Activated T-helper 17 cell treated with anti-CD3 and anti-CD28 coated beads, Interleukin-2, amount 50 U/mL, for 72 hours (primary cell): ENCODE results near the gene ZDHHC17. TPM values are rescaled to one million over a fixed set of nuclear protein-coding genes. Genes with fewer than 3 reads are reported as not detected.

ENCODE experiments used
- ATAC-seq: fragments of 150-1000 bp; cut with Tn5 transposase; replicated peaks from 2 replicates; pipeline ENCODE4 v1.10.0; 2021; ENCODE audit warnings: mild to moderate bottlenecking, moderate library complexity
- H3K27ac Mint-ChIP-seq: one replicate; pipeline ENCODE4 v1.8.0; 2022; ENCODE audit warnings: mixed read lengths
- H3K27me3 Mint-ChIP-seq: one replicate; pipeline ENCODE4 v1.8.0; 2022; ENCODE audit warnings: mixed read lengths
- H3K36me3 Mint-ChIP-seq: one replicate; pipeline ENCODE4 v1.8.0; 2022; ENCODE audit warnings: low read depth, mild to moderate bottlenecking, mixed read lengths
- H3K4me1 Mint-ChIP-seq: one replicate; pipeline ENCODE4 v1.8.0; 2022; ENCODE audit warnings: mixed read lengths
- H3K4me3 Mint-ChIP-seq: one replicate; pipeline ENCODE4 v1.8.0; 2022; ENCODE audit warnings: mild to moderate bottlenecking, mixed read lengths
- H3K9me3 Mint-ChIP-seq: one replicate; pipeline ENCODE4 v1.8.0; 2022; ENCODE audit warnings: mixed read lengths
- total RNA-seq, 2 donors: library from RNA; stranded (reverse); gene quantifications; one replicate each; pipeline ENCODE4 v1.2.3, GENCODE V29; 2022

The ZDHHC17 gene
- total RNA-seq, 2 donors from 2014 or later: 26.4 to 48.2 TPM

GRCh38 chr12:76888775-76889174, 124.9 kb downstream of the ZDHHC17 start:
- H3K4me3 Mint-ChIP-seq: no peak overlapping the region
- no peak for ATAC-seq

GRCh38 chr12:76890151-76891143, 126.5 kb downstream of the ZDHHC17 start:
- peaks cover 22% of the 10 kb centered on the region for H3K27me3 Mint-ChIP-seq
- no peak for ATAC-seq
- H3K4me3 Mint-ChIP-seq: no peak overlapping the region
- H3K9me3 Mint-ChIP-seq: no peaks in the 10 kb centered on the region
- H3K4me1 Mint-ChIP-seq: no peaks in the 10 kb centered on the region
- no peaks in the 10 kb centered on the region for H3K36me3 Mint-ChIP-seq
- no peak overlapping the region for H3K27ac Mint-ChIP-seq

More at GRCh38 chr12:76888775-76889174, 124.9 kb downstream of the ZDHHC17 start:
- Mint-ChIP-seq H3K4me1 (no peaks in the 10 kb centered on the region), H3K36me3 (no peaks in the 10 kb centered on the region), H3K9me3 (no peaks in the 10 kb centered on the region), H3K27me3 (peaks cover 27% of the 10 kb centered on the region), H3K27ac (no peak overlapping the region)

GRCh38 chr12:76891609-76892008, 127.7 kb downstream of the ZDHHC17 start:
- H3K9me3 Mint-ChIP-seq: no peaks in the 10 kb centered on the region
- no peaks in the 10 kb centered on the region for H3K4me1 Mint-ChIP-seq
- peaks cover 18% of the 10 kb centered on the region for H3K27me3 Mint-ChIP-seq
- H3K36me3 Mint-ChIP-seq: no peaks in the 10 kb centered on the region
- H3K27ac Mint-ChIP-seq: no peak overlapping the region
- H3K4me3 Mint-ChIP-seq: no peak overlapping the region
- no peak for ATAC-seq

- no peaks in the 10 kb centered on the region for H3K9me3 Mint-ChIP-seq
- no peak for ATAC-seq
- no peak overlapping the region for H3K27ac Mint-ChIP-seq
- H3K4me1 Mint-ChIP-seq: no peaks in the 10 kb centered on the region
- H3K36me3 Mint-ChIP-seq: no peaks in the 10 kb centered on the region
- no peak overlapping the region for H3K4me3 Mint-ChIP-seq
- peaks cover under 1% of the 10 kb centered on the region for H3K27me3 Mint-ChIP-seq
Measured at GRCh38 chr12:76895796-76896195, 131.9 kb downstream of the ZDHHC17 start.

GRCh38 chr12:76896274-76896673, 132.4 kb downstream of the ZDHHC17 start:
- Mint-ChIP-seq H3K27me3 (no peaks in the 10 kb centered on the region), H3K27ac (no peak overlapping the region), H3K36me3 (no peaks in the 10 kb centered on the region), H3K9me3 (no peaks in the 10 kb centered on the region), H3K4me3 (no peak overlapping the region), H3K4me1 (no peaks in the 10 kb centered on the region)
- no peak for ATAC-seq

GRCh38 chr12:76898442-76898841, 134.5 kb downstream of the ZDHHC17 start:
- Mint-ChIP-seq H3K4me3 (no peak overlapping the region), H3K27me3 (no peaks in the 10 kb centered on the region), H3K36me3 (no peaks in the 10 kb centered on the region), H3K4me1 (peaks cover 7% of the 10 kb centered on the region), H3K9me3 (no peaks in the 10 kb centered on the region), H3K27ac (no peak overlapping the region)
- ATAC-seq: no peak

GRCh38 chr12:76899522-76899921, 135.6 kb downstream of the ZDHHC17 start:
- Mint-ChIP-seq H3K4me1 (peaks cover 7% of the 10 kb centered on the region), H3K27me3 (no peaks in the 10 kb centered on the region), H3K36me3 (no peaks in the 10 kb centered on the region), H3K9me3 (no peaks in the 10 kb centered on the region), H3K4me3 (no peak overlapping the region), H3K27ac (no peak overlapping the region)
- no peak for ATAC-seq

- Mint-ChIP-seq H3K27me3 (no peaks in the 10 kb centered on the region), H3K36me3 (no peaks in the 10 kb centered on the region), H3K9me3 (no peaks in the 10 kb centered on the region), H3K27ac (peak overlapping the region; percentile 44), H3K4me1 (peaks cover 7% of the 10 kb centered on the region), H3K4me3 (no peak overlapping the region)
- ATAC-seq: no peak
Measured at GRCh38 chr12:76901628-76902380, 137.9 kb downstream of the ZDHHC17 start.

Other genes with a start within 250 kb of the ZDHHC17 start
- gene OSBPL8, start 204.3 kb upstream of the ZDHHC17 start, total RNA-seq: 10 to 100 TPM; 40.5 to 68.2 TPM
- 1 to 10 TPM; 1.2 to 3.1 TPM for gene CSRP2, start 114.9 kb downstream of the ZDHHC17 start, total RNA-seq